H1 (cell line): ENCODE results near the gene LGR4. TPM values are rescaled to one million over a fixed set of nuclear protein-coding genes. Genes with fewer than 3 reads are reported as not detected.

Experiments
- CTCF ChIA-PET: fragments of 300-600 bp; sonication (Branson Sonifier 250); formaldehyde crosslinking; loops from one replicate; lab custom pipeline; 2021; ENCODE audit not compliant: partially characterized antibody; lab: Charles Lee
- POLR2A ChIA-PET: fragments of 300-600 bp; sonication (Branson Sonifier 250); formaldehyde crosslinking; loops from one replicate; lab custom pipeline; 2021; ENCODE audit warnings: inconsistent platforms; ENCODE audit not compliant: partially characterized antibody; lab: Charles Lee
- DNase-seq, 2 experiments: peaks; one replicate each; pipeline versions ENCODE4 v3.0.0 to v3.0.0-alpha.2; 2010 to 2022; ENCODE audit warnings: low spot score in 2 of 2, low read depth in 1 of 2, mixed read lengths in 1 of 2
- FAIRE-seq: peaks from 2 replicates; lab custom pipeline; 2011; peaks lifted over from hg19 to GRCh38; lab: Jason Lieb, UNC
- H2AFZ ChIP-seq: 2 replicates; pipeline ENCODE4 v1.8.1; 2012; ENCODE audit warnings: low read length, inconsistent platforms
- H2AK5ac ChIP-seq: 2 replicates; pipeline ENCODE4 v1.6.1; 2013; ENCODE audit warnings: low read depth, low read length
- H2BK120ac ChIP-seq: replicated peaks from 2 replicates; pipeline ENCODE3; 2013; ENCODE audit warnings: low read depth, low read length, inconsistent platforms
- H2BK12ac ChIP-seq: 2 replicates; pipeline ENCODE4 v1.6.1; 2013; ENCODE audit warnings: low read depth, low read length
- H2BK15ac ChIP-seq: 2 replicates; pipeline ENCODE4 v1.6.1; 2013; ENCODE audit warnings: low read length
- H2BK20ac ChIP-seq: 2 replicates; pipeline ENCODE4 v1.6.1; 2013; ENCODE audit warnings: low read length
- H2BK5ac ChIP-seq: 2 replicates; pipeline ENCODE4 v1.6.1; 2013; ENCODE audit warnings: low read depth, low read length
- H3K14ac ChIP-seq: 2 replicates; pipeline ENCODE4 v1.6.1; 2013; ENCODE audit warnings: inconsistent platforms; ENCODE audit not compliant: insufficient read length
- H3K18ac ChIP-seq: 2 replicates; pipeline ENCODE4 v1.6.1; 2013; ENCODE audit warnings: low read length; ENCODE audit errors: extremely low read depth
- H3K23ac ChIP-seq: 2 replicates; pipeline ENCODE4 v1.6.1; 2013; ENCODE audit warnings: inconsistent platforms; ENCODE audit not compliant: insufficient read length
- H3K23me2 ChIP-seq: 2 replicates; pipeline ENCODE4 v1.6.1; 2013; ENCODE audit warnings: low read depth, low read length
- H3K27ac ChIP-seq: 2 replicates; pipeline ENCODE4 v1.6.1; 2011; ENCODE audit warnings: low read depth, low read length, inconsistent platforms
- H3K27me3 ChIP-seq, 4 experiments: replicated peaks in 1 of 4; 1 replicate in 1 of 4; 2 replicates in 3 of 4; pipeline versions ENCODE4 v1.6.1 to v1.8.1; 2011 to 2013; ENCODE audit warnings: low read length in 3 of 4, mild to moderate bottlenecking in 3 of 4, inconsistent platforms in 2 of 4, mixed read lengths in 2 of 4, moderate library complexity in 1 of 4; ENCODE audit not compliant: control insufficient read depth in 3 of 4, insufficient read depth in 3 of 4; ENCODE audit errors: extremely low read depth in 1 of 4
- H3K36me3 ChIP-seq, 4 experiments: 2 replicates each; pipeline versions ENCODE4 v1.6.1 to v1.8.1; 2011 to 2013; ENCODE audit warnings: mild to moderate bottlenecking in 4 of 4, low read length in 3 of 4, moderate library complexity in 2 of 4, control low read depth in 1 of 4, inconsistent platforms in 1 of 4; ENCODE audit not compliant: insufficient read depth in 4 of 4, control insufficient read depth in 2 of 4
- H3K4ac ChIP-seq: replicated peaks from 2 replicates; pipeline ENCODE3; 2013; ENCODE audit warnings: low read length, low read depth, mixed read lengths, inconsistent platforms; ENCODE audit not compliant: insufficient read length
- H3K4me1 ChIP-seq, 4 experiments: replicated peaks in 1 of 4; 1 replicate in 1 of 4; 2 replicates in 3 of 4; pipeline versions ENCODE4 v1.6.1 to v1.8.1; 2011 to 2013; ENCODE audit warnings: low read length in 3 of 4, inconsistent platforms in 2 of 4, mixed read lengths in 1 of 4; ENCODE audit not compliant: insufficient read depth in 4 of 4, control insufficient read depth in 3 of 4
- H3K4me2 ChIP-seq, 2 experiments: 2 replicates each; pipeline versions ENCODE4 v1.6.1 to v1.8.1; 2011 to 2013; ENCODE audit warnings: low read depth in 2 of 2, low read length in 2 of 2, control low read depth in 1 of 2, inconsistent platforms in 1 of 2, mild to moderate bottlenecking in 1 of 2; ENCODE audit not compliant: insufficient read depth in 1 of 2
- H3K4me3 ChIP-seq, 4 experiments: fragments of 200-600, 300-600 bp in 1 of 4; sonication (generic), shearing (Covaris generic), sonication (Bioruptor Twin) in 1 of 4; 2 replicates each; pipeline versions ENCODE4 v1.5.1 to v1.8.1; 2011 to 2016; ENCODE audit warnings: low read length in 4 of 4, low read depth in 3 of 4, control low read depth in 2 of 4, inconsistent platforms in 2 of 4, mild to moderate bottlenecking in 2 of 4, mixed read lengths in 1 of 4, moderate library complexity in 1 of 4; ENCODE audit not compliant: insufficient read depth in 2 of 4; ENCODE audit errors: extremely low read depth in 1 of 4
- H3K56ac ChIP-seq: replicated peaks from 2 replicates; pipeline ENCODE3; 2013; ENCODE audit warnings: low read depth, mild to moderate bottlenecking, mixed read lengths, low read length, inconsistent platforms; ENCODE audit not compliant: insufficient read length
- H3K79me1 ChIP-seq: 2 replicates; pipeline ENCODE4 v1.6.1; 2013; ENCODE audit warnings: low read depth, low read length, control low read depth
- H3K79me2 ChIP-seq, 2 experiments: 2 replicates each; pipeline versions ENCODE4 v1.6.1 to v1.8.1; 2012 to 2013; ENCODE audit warnings: low read length in 2 of 2, mild to moderate bottlenecking in 2 of 2, inconsistent platforms in 1 of 2; ENCODE audit not compliant: insufficient read depth in 2 of 2, control insufficient read depth in 1 of 2
- H3K9ac ChIP-seq, 4 experiments: replicated peaks in 1 of 4; 1 replicate in 1 of 4; 2 replicates in 3 of 4; pipeline versions ENCODE4 v1.6.1 to v1.8.1; 2011 to 2013; ENCODE audit warnings: low read depth in 3 of 4, low read length in 3 of 4, control low read depth in 2 of 4, mild to moderate bottlenecking in 2 of 4, moderate library complexity in 2 of 4, inconsistent platforms in 1 of 4; ENCODE audit errors: extremely low read depth in 1 of 4
- H3K9me3 ChIP-seq, 2 experiments: 2 replicates each; pipeline versions ENCODE4 v1.6.1 to v1.8.1; 2012 to 2013; ENCODE audit warnings: mild to moderate bottlenecking in 2 of 2, moderate library complexity in 2 of 2, control low read depth in 1 of 2, inconsistent platforms in 1 of 2, low read depth in 1 of 2, low read length in 1 of 2, mixed read lengths in 1 of 2; ENCODE audit not compliant: insufficient read depth in 2 of 2
- H4K20me1 ChIP-seq, 2 experiments: replicated peaks in 1 of 2; 2 replicates each; pipeline versions ENCODE3 to v1.8.1; 2011 to 2013; ENCODE audit warnings: inconsistent platforms in 2 of 2, low read length in 2 of 2, mild to moderate bottlenecking in 1 of 2; ENCODE audit not compliant: insufficient read depth in 2 of 2, control insufficient read depth in 1 of 2
- H4K5ac ChIP-seq: 2 replicates; pipeline ENCODE4 v1.6.1; 2013; ENCODE audit warnings: low read length, low read depth, mixed read lengths, inconsistent platforms; ENCODE audit not compliant: insufficient read length
- H4K8ac ChIP-seq: 2 replicates; pipeline ENCODE4 v1.8.0; 2013; ENCODE audit warnings: mild to moderate bottlenecking, moderate library complexity, low read length, inconsistent platforms; ENCODE audit not compliant: insufficient read depth; ENCODE audit errors: extremely low read depth
- H4K91ac ChIP-seq: replicated peaks from 2 replicates; pipeline ENCODE3; 2013; ENCODE audit warnings: low read length, mixed read lengths, inconsistent platforms; ENCODE audit not compliant: insufficient read length
- ATF2 ChIP-seq: IDR thresholded peaks from 2 replicates; pipeline ENCODE4 v1.6.1; 2012; ENCODE audit warnings: low read length, inconsistent platforms
- CHD1 ChIP-seq: IDR thresholded peaks from 2 replicates; pipeline ENCODE4 v1.6.1; 2012; ENCODE audit warnings: low read depth, low read length, improper control_type of control experiment
- FOSL1 ChIP-seq: IDR thresholded peaks from 2 replicates; pipeline ENCODE4 v1.6.1; 2011; ENCODE audit warnings: mild to moderate bottlenecking, low read depth, low read length, moderate library complexity; ENCODE audit not compliant: insufficient read depth
- POU5F1 ChIP-seq: IDR thresholded peaks from 2 replicates; pipeline ENCODE4 v1.6.1; 2011; ENCODE audit warnings: low read depth, mild to moderate bottlenecking, low read length, moderate library complexity
- TCF12 ChIP-seq: IDR thresholded peaks from 2 replicates; pipeline ENCODE4 v1.6.1; 2011; ENCODE audit warnings: low read depth, mild to moderate bottlenecking, low read length
- WGBS, 2 experiments: shearing (Covaris generic) in 1 of 2; methylation state at CpG; one replicate each; pipeline versions ENCODE4 v1.1.6 to v1.1.7; 2013 to 2015; ENCODE audit warnings: low lambda C conversion rate in 2 of 2, mixed read lengths in 2 of 2, inconsistent platforms in 1 of 2, low coverage in 1 of 2, missing lambda C conversion rate in 1 of 2; ENCODE audit not compliant: insufficient replicate concordance in 2 of 2, insufficient coverage in 1 of 2, insufficient read length in 1 of 2; ENCODE audit errors: extremely low coverage in 1 of 2, missing lambda C conversion rate in 1 of 2; 5-methylcytosine and 5-hydroxymethylcytosine counted together
- polyA plus RNA-seq, 7 experiments: library from polyadenylated mRNA; depleted of rRNA in 3 of 7; stranded (reverse) in 5 of 7; unstranded in 2 of 7; fragments of >200 nt in 5 of 7; fragments of 200-250 nt in 2 of 7; gene quantifications; 1 replicate in 5 of 7; 2 replicates in 1 of 7; 4 replicates in 1 of 7; pipeline versions ENCODE4 v1.2.1 to v1.2.3, GENCODE V29; 2011 to 2013; ENCODE audit warnings: missing spikeins in 2 of 7, mixed read lengths in 2 of 7
- total RNA-seq: library from RNA; stranded (reverse); fragmentation: NEBNext Ultra II Directional; extraction: Animal tissue kit (Norgen Biotek cat#: 25700); gene quantifications from 2 replicates; pipeline ENCODE4 v1.2.1, GENCODE V29; 2021

Gene LGR4
- total and polyA plus RNA-seq, 2 of the 8 experiments (the other 6 are each of a cell fraction or from before 2014, with no cell fraction given): 26.6 to 61.7 TPM

DNA sequence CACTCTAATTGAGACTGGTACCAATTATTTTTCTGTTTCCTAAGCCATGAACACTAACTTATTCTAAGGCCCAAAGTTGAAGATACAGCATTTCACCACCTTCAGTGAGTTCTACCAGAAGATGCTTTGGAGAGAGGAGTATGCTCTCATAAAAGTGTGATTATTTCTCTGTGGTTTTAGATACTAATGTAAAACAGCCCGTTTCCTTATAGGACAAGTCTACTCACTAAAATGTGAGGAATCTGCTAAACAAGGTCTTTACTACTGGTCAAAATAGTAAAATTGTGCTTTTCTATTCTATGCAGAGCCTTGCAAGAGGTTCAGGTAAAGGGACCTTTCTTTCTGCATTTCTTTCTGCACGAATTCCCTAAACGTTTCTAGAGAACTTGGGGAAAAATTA is 2.4 kb downstream of the LGR4 start:
- H3K56ac ChIP-seq: no peak overlapping the region
- H3K14ac ChIP-seq: no peak overlapping the region
- no peak overlapping the region for H3K18ac ChIP-seq
- H2BK12ac ChIP-seq: no peak overlapping the region
- CTCF ChIA-PET: no interaction called here
- H3K4me3 ChIP-seq: peak overlapping the region; percentile 79 to 94 (median 84)
- H3K4me2 ChIP-seq: peak overlapping the region; percentile 82 to 95
- H2AFZ ChIP-seq: no peak overlapping the region
- no peak overlapping the region for H3K23ac ChIP-seq
- H4K91ac ChIP-seq: no peak overlapping the region
- H4K20me1 ChIP-seq: peaks cover 13 to 14% of the 10 kb centered on the region in 2 experiments
- H3K36me3 ChIP-seq: no peaks in the 10 kb centered on the region
- H2BK20ac ChIP-seq: no peak overlapping the region
- no peak overlapping the region for H2BK15ac ChIP-seq
- no peak overlapping the region for H4K5ac ChIP-seq
- 41% methylated on average over 3 of the region's 3 CpGs; no CpG with 5 or more reads in 1 of the 2 experiments for WGBS, 2 experiments
- no peaks in the 10 kb centered on the region; a peak in 1 of 7 replicates for H3K27me3 ChIP-seq
- H3K9me3 ChIP-seq: no peaks in the 10 kb centered on the region
- H3K27ac ChIP-seq: no peak overlapping the region
- no peak overlapping the region for H3K4ac ChIP-seq
- no peak overlapping the region for H2AK5ac ChIP-seq
- H3K9ac ChIP-seq: peak overlapping the region in 1 of 4 experiments; percentile 44; a peak in 1 of 7 replicates
- no peak overlapping the region for H4K8ac ChIP-seq
- TF ChIP-seq POU5F1 (no peak), FOSL1 (no peak), TCF12 (no peak), ATF2 (no peak), CHD1 (no peak)
- peaks cover 5% of the 10 kb centered on the region; the same call in 1 of the 2 replicates for H3K79me1 ChIP-seq
- DNase-seq (no peak), FAIRE-seq (no peak)
- H3K4me1 ChIP-seq: peaks cover 0 to 23% (median 8%) of the 10 kb centered on the region in 4 experiments; a peak in 5 of 7 replicates
- no peak overlapping the region for H2BK120ac ChIP-seq
- POLR2A ChIA-PET: interaction anchor here (0.6 kb wide), 2 partner anchors 15 to 49 kb away, joined by 3 read pairs; no protein-coding TSS in a partner anchor
- peaks cover 57 to 68% of the 10 kb centered on the region in 2 experiments for H3K79me2 ChIP-seq
- no peak overlapping the region for H2BK5ac ChIP-seq
- peaks cover 12% of the 10 kb centered on the region; the same call in 1 of the 2 replicates for H3K23me2 ChIP-seq
